K562 (cell line): ENCODE data around the gene UBE2V1. TPM values are rescaled to one million over a fixed set of nuclear protein-coding genes. Genes with fewer than 3 reads are reported as not detected.

Source experiments
- ARHGAP35 ChIP-seq: fragments of 450-650 bp; IDR thresholded peaks from 2 replicates; pipeline ENCODE4 v1.6.1; 2018; ENCODE audit not compliant: partially characterized antibody
- ASH1L ChIP-seq: fragments of 450-650 bp; IDR thresholded peaks from 2 replicates; pipeline ENCODE4 v1.6.1; 2018; ENCODE audit warnings: borderline replicate concordance, mild to moderate bottlenecking, low read depth; ENCODE audit not compliant: partially characterized antibody
- ATF6 ChIP-seq: sonication (generic); formaldehyde crosslinking; IDR thresholded peaks from 2 replicates; pipeline ENCODE4 v1.4.0; 2020; ENCODE audit warnings: mild to moderate bottlenecking, missing genetic modification reagents
- BACH1 ChIP-seq: fragments of 200-800 bp; sonication (Bioruptor generic); IDR thresholded peaks from 2 replicates; pipeline ENCODE4 v1.6.1; 2016; ENCODE audit warnings: missing genetic modification characterization, missing compliant biosample characterization
- DMBX1 ChIP-seq: fragments of 250-450 bp; sonication (Bioruptor Pico); IDR thresholded peaks from 2 replicates; pipeline ENCODE4 v1.8.0; 2022; ENCODE audit warnings: inconsistent platforms, mild to moderate bottlenecking, moderate library complexity, borderline replicate concordance
- ERF ChIP-seq: fragments of 450-650 bp; formaldehyde crosslinking; IDR thresholded peaks from 2 replicates; pipeline ENCODE4 v1.4.0; 2020; ENCODE audit warnings: mild to moderate bottlenecking, mixed read lengths
- HLTF ChIP-seq: fragments of 450-650 bp; IDR thresholded peaks from 2 replicates; pipeline ENCODE4 v1.6.1; 2016
- JUND ChIP-seq, 2 experiments: IDR thresholded peaks; 2 replicates in 1 of 2; 3 replicates in 1 of 2; pipeline ENCODE4 v1.6.1; 2011; ENCODE audit warnings: borderline replicate concordance in 2 of 2, low read depth in 2 of 2, low read length in 2 of 2, improper control_type of control experiment in 1 of 2, missing biosample characterization in 1 of 2, missing genetic modification characterization in 1 of 2, missing genetic modification reagents in 1 of 2
- KDM4B ChIP-seq, 2 experiments: fragments of 450-650 bp in 1 of 2; sonication (generic) in 1 of 2; IDR thresholded peaks; 2 replicates each; pipeline ENCODE4 v1.6.1; 2016 to 2017; ENCODE audit warnings: borderline replicate concordance in 2 of 2, antibody characterized with exemption in 1 of 2, low read depth in 1 of 2, mild to moderate bottlenecking in 1 of 2
- NUFIP1 ChIP-seq: fragments of 450-650 bp; IDR thresholded peaks from 2 replicates; pipeline ENCODE4 v1.6.1; 2018; ENCODE audit not compliant: partially characterized antibody
- RREB1 ChIP-seq: fragments of 250-450 bp; sonication (Bioruptor Pico); IDR thresholded peaks from 2 replicates; pipeline ENCODE4 v1.4.0; 2020
- SETDB1 ChIP-seq: IDR thresholded peaks from one replicate; pipeline ENCODE4 v1.6.1; 2012; ENCODE audit warnings: low read length, control low read depth, inconsistent platforms
- ZBTB7A ChIP-seq: IDR thresholded peaks from 2 replicates; pipeline ENCODE4 v1.6.1; 2011; ENCODE audit warnings: low read depth, mild to moderate bottlenecking, low read length, moderate library complexity, borderline replicate concordance; ENCODE audit not compliant: control insufficient read depth
- ZNF316 ChIP-seq: fragments of 450-650 bp; IDR thresholded peaks from 2 replicates; pipeline ENCODE4 v1.6.1; 2016
- ZNF512 ChIP-seq: IDR thresholded peaks from 2 replicates; pipeline ENCODE4 v1.6.1; 2016; ENCODE audit warnings: missing genetic modification characterization, missing compliant biosample characterization
- polyA plus RNA-seq, 8 experiments: library from polyadenylated mRNA; depleted of rRNA in 4 of 8; stranded (reverse) in 5 of 8; unstranded in 3 of 8; fragments of >200 nt; fragmentation: Nextera tagmentation in 2 of 8; fragmentation: Illumina TruSeq in 1 of 8; extraction: Ambion mirVana in 2 of 8; extraction: Trizol in 1 of 8; gene quantifications; 2 replicates each; pipeline versions ENCODE4 v1.2.1 to v1.2.3, GENCODE V29; 2011 to 2014; ENCODE audit warnings: inconsistent platforms in 1 of 8, missing spikeins in 1 of 8
- total RNA-seq, 7 experiments: library from RNA; depleted of rRNA in 6 of 7; stranded (reverse); fragments of >200 nt in 6 of 7; fragmentation: Illumina TruSeq in 2 of 7; extraction: Trizol in 2 of 7; gene quantifications; 2 replicates each; pipeline versions ENCODE4 v1.2.1 to v1.2.3, GENCODE V29; 2011 to 2021; ENCODE audit warnings: low replicate concordance in 1 of 7

UBE2V1 gene
- total and polyA plus RNA-seq, 9 of the 15 experiments (the other 6 are each of a cell fraction or from before 2014, with no cell fraction given), result 93.0 to 357 (median 119) TPM

GRCh38 chr20:50115591-50116367 is 2.8 kb upstream of the UBE2V1 start (continued):
- TF ChIP-seq RREB1 (CRISPR knock-in tag), result no peak
- TF ChIP-seq JUND (IDR thresholded peaks at IDR 0.05; ENCODE audit: borderline replicate concordance, low read depth, low read length), result peak; percentile 71
- no peak; the same call in 2 of the 3 replicates for TF ChIP-seq JUND (tag; IDR thresholded peaks at IDR 0.05; ENCODE audit: borderline replicate concordance, low read depth, low read length)
- no peak for TF ChIP-seq ZNF316
- no peak for TF ChIP-seq ERF (CRISPR knock-in tag)
- no peak for TF ChIP-seq KDM4B (IDR thresholded peaks at IDR 0.05; ENCODE audit: borderline replicate concordance in 2 of 2, low read depth in 1 of 2)
- no peak for TF ChIP-seq ZBTB7A
- TF ChIP-seq ATF6 (CRISPR knock-in tag), result no peak; the same call in 1 of the 2 replicates
- no peak for TF ChIP-seq NUFIP1
- TF ChIP-seq ASH1L, result no peak
- no peak for TF ChIP-seq HLTF
- TF ChIP-seq ZNF512, result no peak
- TF ChIP-seq SETDB1, result no peak
- TF ChIP-seq BACH1 (tag), result no peak
- TF ChIP-seq DMBX1 (CRISPR knock-in tag), result no peak
- no peak for TF ChIP-seq ARHGAP35
